ENCODE results near the gene DPP6. TPM values are rescaled to one million over a fixed set of nuclear protein-coding genes. Genes with fewer than 3 reads are reported as not detected.

Gene DPP6
- total and polyA plus RNA-seq, 8 donors: 1.0 to 11.2 (median 2.6) TPM

- H3K4me3 ChIP-seq: no peak overlapping the region
- H3K36me3 ChIP-seq: no peaks in the 10 kb centered on the region
- ATAC-seq: no peak
- DNase-seq: no peak
- H3K27ac ChIP-seq: no peak overlapping the region
- 79 to 91% methylated on average over 9 of the region's 9 CpGs for WGBS, 2 donors
- no peaks in the 10 kb centered on the region for H3K27me3 ChIP-seq
- peaks cover 0 to 3% (median 0%) of the 10 kb centered on the region in 4 donors for H3K9me3 ChIP-seq
- no peak for TF ChIP-seq CTCF (IDR thresholded peaks at IDR 0.05)
- no peak for FAIRE-seq
- H3K4me1 ChIP-seq: no peaks in the 10 kb centered on the region
- intact Hi-C loops (cut with DNase I): no loop called here
Observed at GRCh38 chr7:154431045-154431444, 378.8 kb downstream of the DPP6 start.

GRCh38 chr7:154433632-154434598 is 381.7 kb downstream of the DPP6 start:
- H3K36me3 ChIP-seq: no peaks in the 10 kb centered on the region
- H3K4me3 ChIP-seq: no peak overlapping the region
- FAIRE-seq (no peak), DNase-seq (no peak), ATAC-seq (no peak)
- H3K27ac ChIP-seq: no peak overlapping the region
- 51 to 55% methylated on average over 11 of the region's 11 CpGs for WGBS, 2 donors
- no peaks in the 10 kb centered on the region for H3K27me3 ChIP-seq
- H3K4me1 ChIP-seq: no peaks in the 10 kb centered on the region
- no peak for TF ChIP-seq CTCF (IDR thresholded peaks at IDR 0.05)
- H3K9me3 ChIP-seq: no peaks in the 10 kb centered on the region
- intact Hi-C loops (cut with DNase I): no loop called here

- Histone ChIP-seq H3K27ac (no peak overlapping the region), H3K9me3 (no peaks in the 10 kb centered on the region), H3K27me3 (no peaks in the 10 kb centered on the region), H3K4me3 (no peak overlapping the region), H3K4me1 (no peaks in the 10 kb centered on the region), H3K36me3 (no peaks in the 10 kb centered on the region)
- WGBS, 2 donors: 61 to 72% methylated on average over 4 of the region's 4 CpGs
- no peak for TF ChIP-seq CTCF (IDR thresholded peaks at IDR 0.05)
- FAIRE-seq (no peak), DNase-seq (no peak), ATAC-seq (no peak)
- intact Hi-C loops (cut with DNase I): no loop called here
Observed at GRCh38 chr7:154436560-154436959, 384.4 kb downstream of the DPP6 start.

DNA sequence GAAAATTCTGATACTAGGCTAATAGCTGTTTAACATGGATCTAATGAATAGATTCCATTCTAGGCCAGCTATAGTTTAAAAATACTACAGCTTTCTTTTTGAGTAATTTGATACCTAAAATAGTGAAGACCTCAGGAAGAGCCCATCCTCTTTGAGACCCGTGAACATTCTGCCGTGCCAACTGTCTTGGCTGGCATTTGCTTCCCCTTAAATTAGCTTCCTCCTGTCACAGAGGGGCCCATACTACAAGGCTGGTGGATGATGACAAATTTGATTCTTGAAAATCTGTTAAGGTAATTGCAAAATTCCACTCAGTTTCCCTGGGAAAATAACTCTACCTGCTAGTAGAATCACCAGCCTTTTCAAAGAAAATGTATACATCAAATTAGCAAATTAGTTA is 385.0 kb downstream of the DPP6 start:
- H3K27ac ChIP-seq: no peak overlapping the region
- FAIRE-seq: no peak
- 88 to 94% methylated on average over 2 of the region's 2 CpGs for WGBS, 2 donors
- H3K36me3 ChIP-seq: no peaks in the 10 kb centered on the region
- no peak for ATAC-seq
- no peak overlapping the region for H3K4me3 ChIP-seq
- no peaks in the 10 kb centered on the region for H3K4me1 ChIP-seq
- H3K9me3 ChIP-seq: no peaks in the 10 kb centered on the region
- TF ChIP-seq CTCF (IDR thresholded peaks at IDR 0.05): no peak
- intact Hi-C loops (cut with DNase I): no loop called here
- no peak for DNase-seq
- no peaks in the 10 kb centered on the region for H3K27me3 ChIP-seq
